Measurements from ENCODE around the gene MYLK. TPM values are rescaled to one million over a fixed set of nuclear protein-coding genes. Genes with fewer than 3 reads are reported as not detected.

Gene MYLK
- polyA plus RNA-seq, 3 donors: 0.35 to 1.3 (median 0.51) TPM

DNA sequence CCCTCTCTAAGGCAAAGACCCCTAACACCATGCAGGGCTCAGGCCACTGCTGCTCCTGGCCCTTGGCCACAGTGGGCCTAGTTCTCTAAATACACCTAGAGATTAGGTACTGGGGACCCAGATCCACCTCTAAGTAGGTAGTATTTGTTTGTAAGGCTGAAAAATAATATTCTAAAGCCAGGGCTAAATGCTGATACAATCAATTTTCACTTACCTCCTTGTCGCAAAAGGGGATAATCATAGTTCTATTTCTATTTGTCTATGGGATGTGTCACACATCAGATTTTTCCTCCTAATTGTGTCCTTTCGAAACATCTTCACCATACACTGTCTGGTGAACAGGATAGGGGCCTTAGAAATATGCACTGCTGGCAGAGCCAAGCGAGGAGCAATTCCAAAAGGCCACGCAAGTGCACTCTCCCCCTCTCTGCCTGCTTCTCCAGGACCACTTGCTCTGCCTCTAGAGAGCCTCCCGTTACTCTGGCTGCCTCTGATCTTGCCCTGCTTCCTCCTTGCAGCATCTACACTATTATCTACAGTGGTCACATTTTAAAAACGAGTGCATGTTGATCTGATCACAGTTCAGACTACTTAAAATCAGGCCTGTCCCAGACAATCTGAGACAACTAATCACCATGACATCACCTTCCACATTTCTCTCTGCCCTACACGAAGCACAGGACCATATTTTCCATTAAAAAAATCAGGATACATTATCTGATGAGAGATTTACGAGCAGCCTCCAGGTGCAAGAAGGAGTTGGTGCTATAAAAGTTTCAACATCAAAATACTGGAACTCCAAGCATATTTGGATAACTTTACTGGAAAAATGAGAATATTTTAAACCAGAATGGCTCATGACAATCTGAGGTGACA lies 115.4 kb downstream of the MYLK start:
- intact Hi-C loops (cut with micrococcal nuclease): no loop called here
- Mint-ChIP-seq H3K9me3 (peaks cover 0 to 5% (median 0%) of the 10 kb centered on the region in 7 donors), H3K36me3 (no peaks in the 10 kb centered on the region), H3K27me3 (ENCODE audit: low read depth in 3 of 3) (no peaks in the 10 kb centered on the region), H3K4me1 (peaks cover 16% of the 10 kb centered on the region), H3K4me3 (no peak overlapping the region), H3K27ac (no peak overlapping the region)
- Histone ChIP-seq H3K27ac (ENCODE audit: low read depth in 1 of 2, low read length in 2 of 2) (no peak overlapping the region), H3K4me2 (replicated peaks; ENCODE audit: extremely low read depth, low read length, poor library complexity, severe bottlenecking) (no peak overlapping the region), H3K9me3 (replicated peaks in 1 of 2; ENCODE audit: control insufficient read depth in 1 of 2, insufficient read depth in 1 of 2, low read length in 2 of 2) (no peaks in the 10 kb centered on the region), H3K79me2 (ENCODE audit: insufficient read depth, low read length) (no peaks in the 10 kb centered on the region), H2AFZ (ENCODE audit: insufficient read depth, low read depth, low read length, poor library complexity, severe bottlenecking) (no peak overlapping the region), H3K4me3 (replicated peaks in 1 of 3; ENCODE audit: low read depth in 2 of 3, low read length in 3 of 3) (no peak overlapping the region), H3K27me3 (ENCODE audit: control insufficient read depth in 2 of 2, insufficient read depth in 2 of 2, low read length in 2 of 2) (no peaks in the 10 kb centered on the region), H3K4me1 (ENCODE audit: control insufficient read depth in 1 of 2, insufficient read depth in 2 of 2, low read length in 2 of 2) (no peaks in the 10 kb centered on the region), H3K36me3 (replicated peaks in 1 of 2; ENCODE audit: control insufficient read depth in 1 of 2, insufficient read depth in 2 of 2, low read length in 2 of 2) (no peaks in the 10 kb centered on the region), H4K20me1 (ENCODE audit: insufficient read depth, low read length) (no peaks in the 10 kb centered on the region), H3K9ac (ENCODE audit: insufficient read depth, low read length, poor library complexity, severe bottlenecking) (no peak overlapping the region)
- WGBS (ENCODE audit: insufficient coverage): 78% methylated on average over 4 of the region's 8 CpGs
- DNase-seq: no peak
- TF ChIP-seq CTCF (IDR thresholded peaks at IDR 0.05): no peak

GRCh38 chr3:123767564-123768292 lies 116.4 kb downstream of the MYLK start:
- Mint-ChIP-seq H3K4me3 (no peak overlapping the region), H3K36me3 (no peaks in the 10 kb centered on the region), H3K9me3 (peaks cover 0 to 5% (median 0%) of the 10 kb centered on the region in 7 donors), H3K27ac (peak overlapping the region in 1 of 7 donors; percentile 64), H3K27me3 (ENCODE audit: low read depth in 3 of 3) (no peaks in the 10 kb centered on the region), H3K4me1 (peaks cover 16% of the 10 kb centered on the region)
- Histone ChIP-seq H3K36me3 (replicated peaks in 1 of 2; ENCODE audit: control insufficient read depth in 1 of 2, insufficient read depth in 2 of 2, low read length in 2 of 2) (no peaks in the 10 kb centered on the region), H4K20me1 (ENCODE audit: insufficient read depth, low read length) (no peaks in the 10 kb centered on the region), H2AFZ (ENCODE audit: insufficient read depth, low read depth, low read length, poor library complexity, severe bottlenecking) (no peak overlapping the region), H3K4me1 (ENCODE audit: control insufficient read depth in 1 of 2, insufficient read depth in 2 of 2, low read length in 2 of 2) (no peaks in the 10 kb centered on the region), H3K4me3 (replicated peaks in 1 of 3; ENCODE audit: low read depth in 2 of 3, low read length in 3 of 3) (no peak overlapping the region), H3K27me3 (ENCODE audit: control insufficient read depth in 2 of 2, insufficient read depth in 2 of 2, low read length in 2 of 2) (no peaks in the 10 kb centered on the region), H3K9me3 (replicated peaks in 1 of 2; ENCODE audit: control insufficient read depth in 1 of 2, insufficient read depth in 1 of 2, low read length in 2 of 2) (no peaks in the 10 kb centered on the region), H3K27ac (ENCODE audit: low read depth in 1 of 2, low read length in 2 of 2) (no peak overlapping the region), H3K4me2 (replicated peaks; ENCODE audit: extremely low read depth, low read length, poor library complexity, severe bottlenecking) (no peak overlapping the region), H3K79me2 (ENCODE audit: insufficient read depth, low read length) (no peaks in the 10 kb centered on the region), H3K9ac (ENCODE audit: insufficient read depth, low read length, poor library complexity, severe bottlenecking) (no peak overlapping the region)
- intact Hi-C loops (cut with micrococcal nuclease): no loop called here
- no peak for DNase-seq
- 97% methylated on average over 5 of the region's 6 CpGs for WGBS (ENCODE audit: insufficient coverage)
- TF ChIP-seq CTCF (IDR thresholded peaks at IDR 0.05): no peak

Data from CD14-positive monocyte (primary cell).